ENCODE data around the gene TMEM178B. TPM values are rescaled to one million over a fixed set of nuclear protein-coding genes. Genes with fewer than 3 reads are reported as not detected.

The TMEM178B gene
- total RNA-seq, 1 experiment from 2014 or later, result not detected

GRCh38 chr7:141452911-141453310 is 379.0 kb downstream of the TMEM178B start:
- no peak for DNase-seq
- CTCF ChIA-PET, result no interaction called here
- POLR2A ChIA-PET (ENCODE audit: unreplicated experiment), result no interaction called here
- Histone ChIP-seq H3K4me1 (replicated peaks; ENCODE audit: insufficient read depth) (no peaks in the 10 kb centered on the region), H3K4me3 (no peak overlapping the region), H3F3A (ENCODE audit: insufficient read depth, low read depth) (no peaks in the 10 kb centered on the region), H3K4me2 (no peak overlapping the region), H3K9me3 (ENCODE audit: insufficient read depth, low read depth) (no peaks in the 10 kb centered on the region), H2AFZ (no peak overlapping the region), H4K20me1 (ENCODE audit: insufficient read depth) (no peaks in the 10 kb centered on the region), H3K27ac (no peak overlapping the region), H3K27me3 (ENCODE audit: insufficient read depth, low read depth) (peaks cover 74% of the 10 kb centered on the region), H3K9me2 (ENCODE audit: insufficient read depth) (no peaks in the 10 kb centered on the region), H3K79me2 (ENCODE audit: low read depth) (no peaks in the 10 kb centered on the region), H3K36me3 (ENCODE audit: low read depth) (no peaks in the 10 kb centered on the region)
- BruUV-seq (replicated peaks), result no TSS peak
- TF ChIP-seq EZH2 (IDR thresholded peaks at IDR 0.05; ENCODE audit: low read depth), result no peak
- no peak for TF ChIP-seq CTCF (conservative IDR thresholded peaks at IDR 0.05)
- intact Hi-C loops (cut with micrococcal nuclease; ENCODE audit: unreplicated experiment), result no loop called here

GRCh38 chr7:141454338-141454737 is 380.5 kb downstream of the TMEM178B start:
- Histone ChIP-seq H3K36me3 (ENCODE audit: low read depth) (no peaks in the 10 kb centered on the region), H3K4me3 (no peak overlapping the region), H3K27ac (no peak overlapping the region), H3K9me2 (ENCODE audit: insufficient read depth) (no peaks in the 10 kb centered on the region), H3K79me2 (ENCODE audit: low read depth) (no peaks in the 10 kb centered on the region), H2AFZ (no peak overlapping the region), H4K20me1 (ENCODE audit: insufficient read depth) (no peaks in the 10 kb centered on the region), H3K9me3 (ENCODE audit: insufficient read depth, low read depth) (no peaks in the 10 kb centered on the region), H3K4me1 (replicated peaks; ENCODE audit: insufficient read depth) (no peaks in the 10 kb centered on the region), H3K27me3 (ENCODE audit: insufficient read depth, low read depth) (peaks cover 75% of the 10 kb centered on the region), H3K4me2 (no peak overlapping the region), H3F3A (ENCODE audit: insufficient read depth, low read depth) (no peaks in the 10 kb centered on the region)
- intact Hi-C loops (cut with micrococcal nuclease; ENCODE audit: unreplicated experiment), result no loop called here
- CTCF ChIA-PET, result no interaction called here
- DNase-seq, result no peak
- BruUV-seq (replicated peaks), result no TSS peak
- POLR2A ChIA-PET (ENCODE audit: unreplicated experiment), result no interaction called here
- TF ChIP-seq CTCF (conservative IDR thresholded peaks at IDR 0.05) (no peak), EZH2 (IDR thresholded peaks at IDR 0.05; ENCODE audit: low read depth) (no peak)

- H3K4me1 ChIP-seq (replicated peaks; ENCODE audit: insufficient read depth), result no peaks in the 10 kb centered on the region
- ChIA-PET CTCF (no interaction called here), POLR2A (ENCODE audit: unreplicated experiment) (no interaction called here)
- no peaks in the 10 kb centered on the region for H3K9me2 ChIP-seq (ENCODE audit: insufficient read depth)
- no peak overlapping the region for H3K4me2 ChIP-seq
- no peak for DNase-seq
- intact Hi-C loops (cut with micrococcal nuclease; ENCODE audit: unreplicated experiment), result no loop called here
- no peaks in the 10 kb centered on the region for H3K9me3 ChIP-seq (ENCODE audit: insufficient read depth, low read depth)
- no TSS peak for BruUV-seq (replicated peaks)
- H4K20me1 ChIP-seq (ENCODE audit: insufficient read depth), result no peaks in the 10 kb centered on the region
- peaks cover 76% of the 10 kb centered on the region for H3K27me3 ChIP-seq (ENCODE audit: insufficient read depth, low read depth)
- H3K79me2 ChIP-seq (ENCODE audit: low read depth), result no peaks in the 10 kb centered on the region
- H2AFZ ChIP-seq, result no peak overlapping the region
- no peak overlapping the region for H3K27ac ChIP-seq
- TF ChIP-seq CTCF (conservative IDR thresholded peaks at IDR 0.05) (no peak), EZH2 (IDR thresholded peaks at IDR 0.05; ENCODE audit: low read depth) (no peak)
- no peaks in the 10 kb centered on the region for H3K36me3 ChIP-seq (ENCODE audit: low read depth)
- H3F3A ChIP-seq (ENCODE audit: insufficient read depth, low read depth), result no peaks in the 10 kb centered on the region
- H3K4me3 ChIP-seq, result no peak overlapping the region
Measured at GRCh38 chr7:141455723-141456122, 381.9 kb downstream of the TMEM178B start.

Measured in PC-9 (cell line).